K562 (cell line): ENCODE measurements around the gene RSRP1. TPM values are rescaled to one million over a fixed set of nuclear protein-coding genes. Genes with fewer than 3 reads are reported as not detected.
"Not testable (repeated sequence)": the region's sequence is repeated elsewhere in the genome, so short reads cannot be mapped to it uniquely, and the experiment has no call there.

Experiments used
- ATAC-seq: fragments of 200-7000 bp; cut with Tn5 transposase; 3 replicates; pipeline ENCODE4 v1.9.1; 2020; ENCODE audit warnings: moderate library complexity
- BruUV-seq: library from RNA; stranded (reverse); fragments of 400-500 nt; replicated peaks from 2 replicates; lab custom pipeline; 2021; lab: Mats Ljungman, UMichigan
- CTCF ChIA-PET: fragments of 300-600 bp; formaldehyde crosslinking; extraction: SDS; loops from one replicate; lab custom pipeline; 2021; ENCODE audit warnings: low intra/inter-chr PET ratio; lab: Yijun Ruan, JAX
- POLR2A ChIA-PET: fragments of 300-600, 350-650 bp; sonication (Branson Sonifier 250); formaldehyde crosslinking; extraction: SDS; loops from one replicate; lab custom pipeline; 2021; ENCODE audit warnings: antibody characterized with exemption, inconsistent platforms; lab: Yijun Ruan, JAX
- DNase-seq, 4 experiments: peaks; one replicate each; pipeline versions ENCODE4 v3.0.0 to v3.0.0-alpha.2; 2011 to 2018; ENCODE audit warnings: low spot score in 3 of 4, mixed read lengths in 3 of 4; ENCODE audit errors: extremely low read depth in 1 of 4
- FAIRE-seq: peaks from 2 replicates; lab custom pipeline; 2011; peaks lifted over from hg19 to GRCh38; lab: Jason Lieb, UNC
- H2AFZ ChIP-seq: 2 replicates; pipeline ENCODE4 v1.6.0; 2011; ENCODE audit warnings: low read depth, low read length, control low read depth, inconsistent platforms
- H3K27ac ChIP-seq: fragments of 200-600 bp; 3 replicates; pipeline ENCODE4 v1.8.0; 2011; ENCODE audit warnings: low read depth, mild to moderate bottlenecking, control low read depth, inconsistent platforms, low read length, moderate library complexity, mixed read lengths; ENCODE audit errors: extremely low read depth
- H3K27me3 ChIP-seq, 2 experiments: fragments of 300-600 bp in 1 of 2; 2 replicates in 1 of 2; 3 replicates in 1 of 2; pipeline versions ENCODE4 v1.6.0 to v1.8.0; 2011; ENCODE audit warnings: inconsistent platforms in 2 of 2, low read length in 2 of 2, mild to moderate bottlenecking in 1 of 2, mixed read lengths in 1 of 2, moderate library complexity in 1 of 2; ENCODE audit not compliant: control insufficient read depth in 2 of 2, insufficient read depth in 2 of 2
- H3K36me3 ChIP-seq: fragments of 300-600 bp; 3 replicates; pipeline ENCODE4 v1.8.0; 2011; ENCODE audit warnings: mild to moderate bottlenecking, low read length, inconsistent platforms; ENCODE audit not compliant: control insufficient read depth, insufficient read depth
- H3K4me1 ChIP-seq, 2 experiments: fragments of 200-600 bp in 1 of 2; replicated peaks in 1 of 2; 2 replicates in 1 of 2; 3 replicates in 1 of 2; pipeline versions ENCODE4 v1.5.1 to v1.8.0; 2011; ENCODE audit warnings: inconsistent platforms in 2 of 2, low read length in 2 of 2, mild to moderate bottlenecking in 1 of 2, mixed read lengths in 1 of 2, moderate library complexity in 1 of 2; ENCODE audit not compliant: control insufficient read depth in 2 of 2, insufficient read depth in 2 of 2
- H3K4me2 ChIP-seq: 2 replicates; pipeline ENCODE4 v1.6.1; 2011; ENCODE audit warnings: low read length, control low read depth, inconsistent platforms, mixed read lengths; ENCODE audit not compliant: insufficient read depth
- H3K4me3 ChIP-seq: fragments of 200-600 bp; sonication (generic), shearing (Covaris generic); 2 replicates; pipeline ENCODE4 v1.5.1; 2016; ENCODE audit warnings: control low read depth, inconsistent platforms
- H3K79me2 ChIP-seq: fragments of 200-600 bp; 3 replicates; pipeline ENCODE4 v1.8.0; 2011; ENCODE audit warnings: low read length, inconsistent platforms; ENCODE audit not compliant: control insufficient read depth, insufficient read depth
- H3K9ac ChIP-seq, 2 experiments: 2 replicates each; pipeline versions ENCODE4 v1.6.0 to v1.6.1; 2011; ENCODE audit warnings: low read depth in 2 of 2, low read length in 2 of 2, control low read depth in 1 of 2, inconsistent platforms in 1 of 2, mild to moderate bottlenecking in 1 of 2, mixed read lengths in 1 of 2; ENCODE audit not compliant: insufficient read depth in 1 of 2
- H3K9me1 ChIP-seq: one replicate; pipeline ENCODE4 v1.6.0; 2011; ENCODE audit warnings: inconsistent platforms, mild to moderate bottlenecking, low read length, moderate library complexity; ENCODE audit not compliant: control insufficient read depth, insufficient read depth
- H3K9me3 ChIP-seq: replicated peaks from 2 replicates; pipeline ENCODE4 v1.5.1; 2011; ENCODE audit warnings: low read depth, low read length, inconsistent platforms; ENCODE audit not compliant: control insufficient read depth, insufficient read depth
- H4K20me1 ChIP-seq: replicated peaks from 2 replicates; pipeline ENCODE4 v1.6.1; 2011; ENCODE audit warnings: low read length, inconsistent platforms, mixed read lengths; ENCODE audit not compliant: control insufficient read depth, insufficient read depth
- BCOR ChIP-seq: fragments of 450-650 bp; IDR thresholded peaks from 2 replicates; pipeline ENCODE4 v1.6.1; 2016
- MGA ChIP-seq: fragments of 450-650 bp; IDR thresholded peaks from 2 replicates; pipeline ENCODE4 v1.6.1; 2016; ENCODE audit warnings: mild to moderate bottlenecking, moderate library complexity
- PHF8 ChIP-seq: fragments of 200-600 bp; sonication (generic); IDR thresholded peaks from 2 replicates; pipeline ENCODE4 v1.6.1; 2012; ENCODE audit warnings: mixed run types, mild to moderate bottlenecking, inconsistent platforms, low read length, moderate library complexity, borderline replicate concordance
- ZKSCAN1 ChIP-seq: fragments of 150-350 bp; IDR thresholded peaks from 2 replicates; pipeline ENCODE4 v1.6.1; 2016; ENCODE audit warnings: low read depth, low read length
- WGBS: fragments of 100-300 bp; shearing (Covaris generic); methylation state at CpG from one replicate; pipeline ENCODE4 v1.1.6; 2016; ENCODE audit warnings: low coverage, mixed read lengths; ENCODE audit not compliant: insufficient coverage; ENCODE audit errors: missing lambda C conversion rate; 5-methylcytosine and 5-hydroxymethylcytosine counted together
- in situ Hi-C: fragments of 300-500 bp; cut with MboI; formaldehyde crosslinking; loops from 4 replicates; pipeline ENCODE4 v1.15.0; 2018; ENCODE audit warnings: inconsistent platforms, mixed read lengths
- intact Hi-C: fragments of 100-400 bp; cut with micrococcal nuclease; formaldehyde crosslinking; loops from 2 replicates; pipeline ENCODE4 v1.14.2; 2022
- polyA plus RNA-seq, 8 experiments: library from polyadenylated mRNA; depleted of rRNA in 4 of 8; stranded (reverse) in 5 of 8; unstranded in 3 of 8; fragments of >200 nt; fragmentation: Nextera tagmentation in 2 of 8; fragmentation: Illumina TruSeq in 1 of 8; extraction: Ambion mirVana in 2 of 8; extraction: Trizol in 1 of 8; gene quantifications; 2 replicates each; pipeline versions ENCODE4 v1.2.1 to v1.2.3, GENCODE V29; 2011 to 2014; ENCODE audit warnings: inconsistent platforms in 1 of 8, missing spikeins in 1 of 8
- total RNA-seq, 7 experiments: library from RNA; depleted of rRNA in 6 of 7; stranded (reverse); fragments of >200 nt in 6 of 7; fragmentation: Illumina TruSeq in 2 of 7; extraction: Trizol in 2 of 7; gene quantifications; 2 replicates each; pipeline versions ENCODE4 v1.2.1 to v1.2.3, GENCODE V29; 2011 to 2021; ENCODE audit warnings: low replicate concordance in 1 of 7
- TF ChIP-seq, protein P1 (sequence below): fragments of 450-650 bp; IDR thresholded peaks from 2 replicates; pipeline ENCODE4 v1.6.1; 2017; ENCODE audit warnings: antibody characterized with exemption, mild to moderate bottlenecking

RSRP1 gene
- total and polyA plus RNA-seq, 9 of the 15 experiments (the other 6 are each of a cell fraction or from before 2014, with no cell fraction given) = 27.2 to 283 (median 146) TPM

DNA sequence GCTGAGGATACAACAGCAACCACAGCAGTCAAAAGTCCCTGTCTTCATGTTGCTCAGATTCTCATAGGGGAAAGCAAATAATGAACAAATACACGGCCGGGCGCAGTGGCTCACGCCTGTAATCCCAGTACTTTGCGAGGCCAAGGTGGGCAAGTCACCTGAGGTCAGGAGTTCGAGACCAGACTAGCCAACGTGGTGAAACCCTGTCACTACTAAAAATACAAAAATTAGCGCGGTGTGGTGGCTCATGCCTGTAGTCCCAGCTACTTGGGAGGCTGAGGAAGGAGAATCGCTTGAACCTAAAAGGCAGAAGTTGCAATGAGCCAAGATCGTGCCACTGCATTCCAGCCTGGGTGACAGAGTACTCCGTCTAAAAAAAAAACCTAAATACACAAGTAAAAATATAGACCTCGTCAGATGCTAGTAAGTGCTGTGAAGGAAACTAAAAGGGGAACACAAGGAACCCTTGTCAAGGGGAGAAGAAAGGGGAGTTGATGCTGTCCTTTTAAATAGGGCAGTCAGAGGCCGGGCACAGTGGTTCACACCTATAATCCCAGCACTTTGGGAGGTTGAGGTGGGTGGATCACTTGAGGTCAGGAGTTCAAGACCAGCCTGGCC, 21.0 kb upstream of the RSRP1 start:
- WGBS = 54% methylated on average over 11 of the region's 14 CpGs
- Histone ChIP-seq H3K4me2 (peak overlapping the region; percentile 68), H2AFZ (peak overlapping the region; percentile 80), H3K9ac (peak overlapping the region in 1 of 2 experiments; percentile 53; a peak in 1 of 4 replicates), H3K27ac (peak overlapping the region; percentile 80), H3K4me3 (peak overlapping the region; percentile 41; the same call in 1 of the 2 replicates), H3K79me2 (peaks cover 13% of the 10 kb centered on the region)
- POLR2A ChIA-PET = interaction anchor here (0.6 kb wide), 2 partner anchors 21 to 162 kb away, joined by 3 to 5 read pairs; partner anchors contain the start of genes MACO1 and RSRP1
- H4K20me1 ChIP-seq, DNase-seq, H3K36me3 ChIP-seq, H3K4me1 ChIP-seq, CTCF ChIA-PET, H3K9me3 ChIP-seq, ATAC-seq, H3K27me3 ChIP-seq, in situ Hi-C loops, FAIRE-seq, H3K9me1 ChIP-seq, BruUV-seq, intact Hi-C loops: not testable (repeated sequence)
- TF ChIP-seq ZKSCAN1 (0 out of 2 replicates have a peak, but pooled peaks have one; percentile 27), MGA (0 out of 2 replicates have a peak, but pooled peaks have one; percentile 19), BCOR (0 out of 2 replicates have a peak, but pooled peaks have one; percentile 8), PHF8 (0 out of 2 replicates have a peak, but pooled peaks have one; percentile 26)
- TF ChIP-seq, protein P1, sequence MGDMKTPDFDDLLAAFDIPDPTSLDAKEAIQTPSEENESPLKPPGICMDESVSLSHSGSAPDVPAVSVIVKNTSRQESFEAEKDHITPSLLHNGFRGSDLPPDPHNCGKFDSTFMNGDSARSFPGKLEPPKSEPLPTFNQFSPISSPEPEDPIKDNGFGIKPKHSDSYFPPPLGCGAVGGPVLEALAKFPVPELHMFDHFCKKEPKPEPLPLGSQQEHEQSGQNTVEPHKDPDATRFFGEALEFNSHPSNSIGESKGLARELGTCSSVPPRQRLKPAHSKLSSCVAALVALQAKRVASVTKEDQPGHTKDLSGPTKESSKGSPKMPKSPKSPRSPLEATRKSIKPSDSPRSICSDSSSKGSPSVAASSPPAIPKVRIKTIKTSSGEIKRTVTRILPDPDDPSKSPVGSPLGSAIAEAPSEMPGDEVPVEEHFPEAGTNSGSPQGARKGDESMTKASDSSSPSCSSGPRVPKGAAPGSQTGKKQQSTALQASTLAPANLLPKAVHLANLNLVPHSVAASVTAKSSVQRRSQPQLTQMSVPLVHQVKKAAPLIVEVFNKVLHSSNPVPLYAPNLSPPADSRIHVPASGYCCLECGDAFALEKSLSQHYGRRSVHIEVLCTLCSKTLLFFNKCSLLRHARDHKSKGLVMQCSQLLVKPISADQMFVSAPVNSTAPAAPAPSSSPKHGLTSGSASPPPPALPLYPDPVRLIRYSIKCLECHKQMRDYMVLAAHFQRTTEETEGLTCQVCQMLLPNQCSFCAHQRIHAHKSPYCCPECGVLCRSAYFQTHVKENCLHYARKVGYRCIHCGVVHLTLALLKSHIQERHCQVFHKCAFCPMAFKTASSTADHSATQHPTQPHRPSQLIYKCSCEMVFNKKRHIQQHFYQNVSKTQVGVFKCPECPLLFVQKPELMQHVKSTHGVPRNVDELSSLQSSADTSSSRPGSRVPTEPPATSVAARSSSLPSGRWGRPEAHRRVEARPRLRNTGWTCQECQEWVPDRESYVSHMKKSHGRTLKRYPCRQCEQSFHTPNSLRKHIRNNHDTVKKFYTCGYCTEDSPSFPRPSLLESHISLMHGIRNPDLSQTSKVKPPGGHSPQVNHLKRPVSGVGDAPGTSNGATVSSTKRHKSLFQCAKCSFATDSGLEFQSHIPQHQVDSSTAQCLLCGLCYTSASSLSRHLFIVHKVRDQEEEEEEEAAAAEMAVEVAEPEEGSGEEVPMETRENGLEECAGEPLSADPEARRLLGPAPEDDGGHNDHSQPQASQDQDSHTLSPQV = peak; percentile 46; the same call in 1 of the 2 replicates
